Measurements from ENCODE around the gene PCGF1.

The PCGF1 gene

GRCh38 chr2:74514368-74515270, 7.1 kb upstream of the PCGF1 start, which contains the start of gene TLX2:
TLX2 (plus strand) TSS chr2:74514450; CDS start chr2:74514807, 357 bp downstream.
- Histone ChIP-seq H3K9ac (ENCODE audit: low read depth, low read length) (peak within 1 kb of the TSS; percentile 37; the same call in 1 of the 2 replicates), H3K4me1 (ENCODE audit: insufficient read depth, low read length) (no peaks in the 10 kb centered on the region; the same call in 1 of the 2 replicates), H3K9me3 (ENCODE audit: control insufficient read depth, insufficient read depth, low read length) (peaks cover 6% of the 10 kb centered on the region; the same call in 1 of the 2 replicates), H3K36me3 (ENCODE audit: insufficient read depth, low read length) (no peaks in the 10 kb centered on the region)

- Histone ChIP-seq H3K4me1 (ENCODE audit: insufficient read depth, low read length) (no peaks in the 10 kb centered on the region; the same call in none of the 2 replicates), H3K9ac (ENCODE audit: low read depth, low read length) (peak overlapping the region; percentile 37; the same call in 1 of the 2 replicates), H3K9me3 (ENCODE audit: control insufficient read depth, insufficient read depth, low read length) (peaks cover 6% of the 10 kb centered on the region; the same call in 1 of the 2 replicates), H3K36me3 (ENCODE audit: insufficient read depth, low read length) (no peaks in the 10 kb centered on the region)
These were observed 6.3 kb upstream of the PCGF1 start for GRCh38 chr2:74513605-74514367.

GRCh38 chr2:74512744-74513604, 5.5 kb upstream of the PCGF1 start:
- H3K36me3 ChIP-seq (ENCODE audit: insufficient read depth, low read length) = no peaks in the 10 kb centered on the region
- H3K9me3 ChIP-seq (ENCODE audit: control insufficient read depth, insufficient read depth, low read length) = peaks cover 6% of the 10 kb centered on the region; the same call in 1 of the 2 replicates
- H3K9ac ChIP-seq (ENCODE audit: low read depth, low read length) = peak overlapping the region; percentile 37; the same call in 1 of the 2 replicates
- H3K4me1 ChIP-seq (ENCODE audit: insufficient read depth, low read length) = no peaks in the 10 kb centered on the region; the same call in none of the 2 replicates

GRCh38 chr2:74511104-74511989, 3.9 kb upstream of the PCGF1 start:
- H3K9me3 ChIP-seq (ENCODE audit: control insufficient read depth, insufficient read depth, low read length) = no peaks in the 10 kb centered on the region
- H3K4me1 ChIP-seq (ENCODE audit: insufficient read depth, low read length) = no peaks in the 10 kb centered on the region; the same call in none of the 2 replicates
- no peaks in the 10 kb centered on the region for H3K36me3 ChIP-seq (ENCODE audit: insufficient read depth, low read length)
- no peak overlapping the region for H3K9ac ChIP-seq (ENCODE audit: low read depth, low read length)

- Histone ChIP-seq H3K9me3 (ENCODE audit: control insufficient read depth, insufficient read depth, low read length) (no peaks in the 10 kb centered on the region), H3K4me1 (ENCODE audit: insufficient read depth, low read length) (no peaks in the 10 kb centered on the region; the same call in none of the 2 replicates), H3K9ac (ENCODE audit: low read depth, low read length) (no peak overlapping the region), H3K36me3 (ENCODE audit: insufficient read depth, low read length) (0 out of 2 replicates have a peak, but pooled peaks cover 5% of the 10 kb centered on the region)
These were observed 2.8 kb upstream of the PCGF1 start for GRCh38 chr2:74510272-74510671.

GRCh38 chr2:74507926-74508520, 528 bp upstream of the PCGF1 start:
- Histone ChIP-seq H3K9ac (ENCODE audit: low read depth, low read length) (peak overlapping the region; percentile 83), H3K9me3 (ENCODE audit: control insufficient read depth, insufficient read depth, low read length) (no peaks in the 10 kb centered on the region), H3K4me1 (ENCODE audit: insufficient read depth, low read length) (no peaks in the 10 kb centered on the region; the same call in 1 of the 2 replicates), H3K36me3 (ENCODE audit: insufficient read depth, low read length) (0 out of 2 replicates have a peak, but pooled peaks cover 5% of the 10 kb centered on the region)

- H3K9ac ChIP-seq (ENCODE audit: low read depth, low read length) = no peak overlapping the region
These were observed 1.8 kb downstream of the PCGF1 start for GRCh38 chr2:74505448-74506246.

GRCh38 chr2:74504591-74504990, 2.9 kb downstream of the PCGF1 start:
- H3K4me1 ChIP-seq (ENCODE audit: insufficient read depth, low read length) = peaks cover 4% of the 10 kb centered on the region
- 0 out of 2 replicates have a peak, but pooled peaks cover 5% of the 10 kb centered on the region for H3K36me3 ChIP-seq (ENCODE audit: insufficient read depth, low read length)
- no peaks in the 10 kb centered on the region for H3K9me3 ChIP-seq (ENCODE audit: control insufficient read depth, insufficient read depth, low read length)
- no peak overlapping the region for H3K9ac ChIP-seq (ENCODE audit: low read depth, low read length)

More at GRCh38 chr2:74505448-74506246, 1.8 kb downstream of the PCGF1 start:
- Histone ChIP-seq H3K9me3 (ENCODE audit: control insufficient read depth, insufficient read depth, low read length) (no peaks in the 10 kb centered on the region), H3K4me1 (ENCODE audit: insufficient read depth, low read length) (peaks cover 4% of the 10 kb centered on the region), H3K36me3 (ENCODE audit: insufficient read depth, low read length) (0 out of 2 replicates have a peak, but pooled peaks cover 5% of the 10 kb centered on the region)

- H3K4me1 ChIP-seq (ENCODE audit: insufficient read depth, low read length) = peaks cover 4% of the 10 kb centered on the region
- H3K9me3 ChIP-seq (ENCODE audit: control insufficient read depth, insufficient read depth, low read length) = no peaks in the 10 kb centered on the region
- 0 out of 2 replicates have a peak, but pooled peaks cover 5% of the 10 kb centered on the region for H3K36me3 ChIP-seq (ENCODE audit: insufficient read depth, low read length)
- H3K9ac ChIP-seq (ENCODE audit: low read depth, low read length) = peak overlapping the region; percentile 73
These were observed 3.7 kb downstream of the PCGF1 start for GRCh38 chr2:74503506-74504475.

GRCh38 chr2:74502720-74503505, 4.6 kb downstream of the PCGF1 start:
- H3K4me1 ChIP-seq (ENCODE audit: insufficient read depth, low read length) = peaks cover 4% of the 10 kb centered on the region; the same call in 1 of the 2 replicates

More at GRCh38 chr2:74502720-74503505, 4.6 kb downstream of the PCGF1 start:
- Histone ChIP-seq H3K9me3 (ENCODE audit: control insufficient read depth, insufficient read depth, low read length) (no peaks in the 10 kb centered on the region), H3K9ac (ENCODE audit: low read depth, low read length) (peak overlapping the region; percentile 73), H3K36me3 (ENCODE audit: insufficient read depth, low read length) (0 out of 2 replicates have a peak, but pooled peaks cover 5% of the 10 kb centered on the region)
